Measurements from ENCODE around the gene EPB41L5.
"Not testable (repeated sequence)": the region's sequence is repeated elsewhere in the genome, so short reads cannot be mapped to it uniquely, and the experiment has no call there.

Gene EPB41L5

DNA sequence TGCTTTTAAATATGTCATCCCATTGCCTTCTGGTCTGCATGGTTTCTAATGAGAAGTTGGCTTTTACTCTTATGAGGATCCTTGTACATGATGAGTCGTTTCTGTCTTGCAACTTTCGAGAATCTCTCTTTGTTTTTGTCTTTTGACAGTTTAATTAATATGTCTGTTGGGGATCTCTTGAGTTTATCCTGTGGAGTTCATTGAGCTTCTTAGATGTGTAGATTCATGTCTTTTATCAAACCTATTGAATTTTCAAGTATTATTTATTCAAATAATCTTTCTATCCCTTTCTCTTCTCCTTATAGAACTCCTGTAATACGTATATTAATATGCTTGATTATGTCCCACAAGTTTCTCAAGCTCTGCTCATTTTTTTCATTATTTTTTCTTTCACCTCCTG lies 142.4 kb downstream of the EPB41L5 start:
- DNase-seq, result no peak
- ATAC-seq (replicated peaks), result no peak
- no peaks in the 10 kb centered on the region for H3K4me1 Mint-ChIP-seq
- peaks cover 0 to 13% of the 10 kb centered on the region in 2 donors for H3K9me3 Mint-ChIP-seq
- H3K27ac Mint-ChIP-seq, result no peak overlapping the region
- H3K36me3 Mint-ChIP-seq, result peaks cover 32 to 45% of the 10 kb centered on the region in 2 donors
- no peak overlapping the region for H3K4me3 Mint-ChIP-seq
- H3K27me3 Mint-ChIP-seq, result no peaks in the 10 kb centered on the region

DNA sequence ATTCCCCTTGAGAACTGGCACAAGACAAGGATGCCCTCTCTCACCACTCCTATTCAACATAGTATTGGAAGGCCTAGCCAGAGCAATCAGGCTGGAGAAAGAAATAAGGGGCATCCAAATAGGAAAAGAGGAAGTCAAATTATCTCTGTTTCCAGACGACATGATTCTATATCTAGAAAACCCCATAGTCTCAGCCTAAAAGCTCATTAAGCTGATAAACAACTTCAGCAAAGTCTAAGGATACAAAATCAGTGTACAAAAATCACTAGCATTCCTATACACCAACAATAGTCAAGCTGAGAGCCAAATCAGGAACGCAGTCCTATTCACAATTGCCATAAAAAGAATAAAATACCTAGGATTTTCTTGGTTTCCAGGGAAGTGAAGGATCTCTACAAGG lies 145.8 kb downstream of the EPB41L5 start:
- not testable (repeated sequence) for H3K4me3 Mint-ChIP-seq; DNase-seq; H3K9me3 Mint-ChIP-seq; H3K27ac Mint-ChIP-seq; H3K27me3 Mint-ChIP-seq; ATAC-seq (replicated peaks); H3K4me1 Mint-ChIP-seq
- peaks cover 27 to 32% of the 10 kb centered on the region in 2 donors for H3K36me3 Mint-ChIP-seq

DNA sequence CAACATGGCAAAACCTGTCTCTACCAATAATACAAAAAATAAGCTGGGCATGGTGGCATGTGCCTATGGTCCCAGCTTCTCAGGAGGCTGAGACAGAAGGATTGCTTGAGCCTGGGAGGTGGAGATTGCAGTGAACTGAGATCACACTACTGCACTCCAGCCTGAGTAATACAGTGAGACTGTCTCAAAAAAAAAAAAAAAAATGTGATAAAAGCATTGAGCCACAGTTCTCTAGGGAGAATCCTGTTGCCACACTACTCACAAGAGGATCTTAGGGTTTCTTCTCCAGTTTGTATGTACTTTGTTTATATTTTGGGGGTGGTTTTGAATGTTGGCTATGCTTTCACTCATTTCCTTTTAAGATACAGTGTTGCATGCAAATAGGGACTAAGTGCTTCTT lies 148.3 kb downstream of the EPB41L5 start:
- ATAC-seq (replicated peaks), result peak in 1 of 2 donors; percentile 49
- no peak overlapping the region for H3K4me3 Mint-ChIP-seq
- no peak for DNase-seq
- H3K4me1 Mint-ChIP-seq, result peaks cover 0 to 6% of the 10 kb centered on the region in 2 donors
- H3K9me3 Mint-ChIP-seq, result peaks cover 0 to 5% of the 10 kb centered on the region in 2 donors
- H3K36me3 Mint-ChIP-seq, result peaks cover 20% of the 10 kb centered on the region in 2 donors
- no peak overlapping the region for H3K27ac Mint-ChIP-seq
- H3K27me3 Mint-ChIP-seq, result no peaks in the 10 kb centered on the region

DNA sequence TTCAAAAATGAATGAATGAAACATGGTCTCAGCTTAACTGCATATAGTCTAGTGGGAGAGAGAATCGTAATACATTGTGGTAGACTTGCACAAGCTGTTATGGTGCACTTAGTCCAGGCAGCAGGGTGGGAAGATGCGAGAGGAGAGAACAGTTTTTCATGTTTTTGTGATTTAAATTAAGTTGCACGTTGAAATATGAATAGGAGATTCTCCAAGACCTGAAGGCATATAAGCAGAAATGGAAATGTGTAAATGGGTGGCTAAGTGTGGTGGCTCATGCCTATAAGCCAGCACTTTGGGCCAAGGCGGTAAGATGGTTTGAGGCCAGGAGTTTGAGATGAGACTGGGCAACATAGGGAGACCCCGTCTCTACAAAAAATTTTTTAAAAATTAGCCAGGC lies 149.8 kb downstream of the EPB41L5 start:
- H3K27ac Mint-ChIP-seq, result no peak overlapping the region
- DNase-seq (no peak), ATAC-seq (replicated peaks) (no peak)
- H3K36me3 Mint-ChIP-seq, result peaks cover 8 to 13% of the 10 kb centered on the region in 2 donors
- no peaks in the 10 kb centered on the region for H3K27me3 Mint-ChIP-seq
- H3K9me3 Mint-ChIP-seq, result no peaks in the 10 kb centered on the region
- peaks cover 0 to 6% of the 10 kb centered on the region in 2 donors for H3K4me1 Mint-ChIP-seq
- H3K4me3 Mint-ChIP-seq, result no peak overlapping the region

DNA sequence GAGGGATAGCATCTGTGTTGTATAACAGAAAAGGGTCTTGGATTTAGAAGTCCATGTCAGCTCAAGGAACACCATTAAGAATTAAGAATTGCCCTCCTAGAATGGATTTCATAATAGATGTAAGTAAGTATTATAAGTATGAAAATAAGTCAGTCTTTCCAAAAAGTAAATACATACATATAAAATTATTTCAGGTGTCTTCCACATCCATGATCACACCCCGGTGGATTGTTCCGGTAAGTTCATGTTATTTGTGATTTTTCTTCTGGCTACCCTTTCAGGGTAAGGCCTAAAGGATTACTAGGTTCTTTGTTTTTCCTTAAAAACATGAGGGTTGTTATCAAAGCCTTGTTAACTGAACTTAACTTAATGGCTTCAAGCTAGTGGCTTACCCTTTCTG lies 154.4 kb downstream of the EPB41L5 start:
- ATAC-seq (replicated peaks) (no peak), DNase-seq (no peak)
- no peak overlapping the region for H3K4me3 Mint-ChIP-seq
- no peak overlapping the region for H3K27ac Mint-ChIP-seq
- H3K27me3 Mint-ChIP-seq, result no peaks in the 10 kb centered on the region
- H3K36me3 Mint-ChIP-seq, result peaks cover 15 to 20% of the 10 kb centered on the region in 2 donors
- peaks cover 0 to 4% of the 10 kb centered on the region in 2 donors for H3K9me3 Mint-ChIP-seq
- no peaks in the 10 kb centered on the region for H3K4me1 Mint-ChIP-seq

DNA sequence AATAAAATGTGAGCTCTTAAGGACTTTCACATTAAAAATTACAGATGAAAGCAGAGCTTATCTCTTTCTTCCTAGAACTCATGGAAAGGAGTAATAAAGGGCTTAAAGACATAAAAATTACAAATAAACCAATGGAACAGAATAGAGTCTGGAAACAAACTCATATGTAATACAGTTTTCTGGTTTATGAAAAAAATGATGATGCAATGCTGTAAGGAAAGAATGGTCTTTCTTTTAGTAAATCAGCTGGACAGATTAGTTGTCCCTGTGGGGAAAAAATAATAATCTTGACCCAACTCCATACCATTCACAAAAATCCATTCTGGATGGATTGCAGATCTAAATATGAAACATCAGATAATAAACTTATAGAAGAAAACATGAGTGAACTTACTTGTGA lies 156.1 kb downstream of the EPB41L5 start:
- DNase-seq, result no peak
- ATAC-seq (replicated peaks), result no peak
- Mint-ChIP-seq H3K9me3 (peaks cover 0 to 4% of the 10 kb centered on the region in 2 donors), H3K4me3 (no peak overlapping the region), H3K4me1 (no peaks in the 10 kb centered on the region), H3K36me3 (peaks cover 11 to 16% of the 10 kb centered on the region in 2 donors), H3K27me3 (no peaks in the 10 kb centered on the region), H3K27ac (no peak overlapping the region)

DNA sequence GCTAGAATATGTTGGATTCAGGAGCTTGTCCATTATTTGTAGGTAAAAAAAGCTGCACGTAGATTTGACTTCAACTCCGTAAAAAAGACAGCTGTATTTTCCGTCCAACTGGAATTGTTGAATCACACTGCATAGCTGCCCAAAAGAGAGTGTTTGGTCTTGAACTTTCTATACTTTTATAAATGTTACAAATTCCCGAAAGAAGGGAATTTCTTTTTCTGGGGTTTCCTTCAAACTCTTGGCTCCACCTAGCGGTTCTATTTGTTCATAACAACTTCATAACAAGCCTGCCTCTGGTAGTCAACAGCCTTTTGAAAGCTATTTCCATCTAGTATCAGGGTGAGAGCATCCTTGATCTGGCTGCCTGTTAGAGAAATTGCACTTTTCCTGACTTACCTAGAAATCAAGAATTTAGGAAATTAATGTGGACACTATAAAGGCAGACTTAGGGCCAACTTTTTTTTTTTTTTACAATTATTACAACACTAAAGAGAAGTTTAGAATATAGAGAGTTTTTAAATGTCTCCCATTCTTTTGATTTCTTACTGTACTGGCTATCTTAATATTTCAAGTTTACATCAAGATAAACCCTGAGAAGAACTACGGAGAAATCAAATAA lies 162.2 kb downstream of the EPB41L5 start:
- Mint-ChIP-seq H3K27me3 (no peaks in the 10 kb centered on the region), H3K27ac (no peak overlapping the region), H3K4me1 (peaks cover 17 to 29% of the 10 kb centered on the region in 2 donors), H3K9me3 (no peaks in the 10 kb centered on the region), H3K36me3 (peaks cover 3 to 4% of the 10 kb centered on the region in 2 donors), H3K4me3 (no peak overlapping the region)
- ATAC-seq (replicated peaks), result no peak
- DNase-seq, result no peak

DNA sequence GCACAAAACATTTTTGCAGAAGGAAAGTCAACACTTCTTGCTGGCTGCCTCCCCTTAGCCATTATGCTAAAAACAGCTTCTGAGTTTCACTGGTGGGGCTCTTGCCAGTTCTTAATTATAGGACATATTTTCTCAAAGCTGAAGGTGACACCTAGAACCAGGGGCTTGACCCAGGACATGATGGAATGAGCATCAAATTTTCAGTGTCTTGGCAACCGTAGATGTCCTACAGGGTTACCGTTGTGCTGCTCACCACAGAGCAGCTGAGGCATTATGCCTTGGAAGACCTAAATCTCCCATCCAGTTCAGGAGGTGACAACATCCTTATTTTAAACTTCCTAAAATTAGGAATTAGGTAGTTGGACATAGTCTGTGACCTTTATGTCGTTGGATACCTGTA lies 163.6 kb downstream of the EPB41L5 start:
- DNase-seq (no peak), ATAC-seq (replicated peaks) (no peak)
- Mint-ChIP-seq H3K9me3 (no peaks in the 10 kb centered on the region), H3K27ac (peak overlapping the region; percentile 97), H3K36me3 (peaks cover 4 to 5% of the 10 kb centered on the region in 2 donors), H3K4me3 (peak overlapping the region; percentile 95 to 96), H3K4me1 (peaks cover 20 to 33% of the 10 kb centered on the region in 2 donors), H3K27me3 (no peaks in the 10 kb centered on the region)

DNA sequence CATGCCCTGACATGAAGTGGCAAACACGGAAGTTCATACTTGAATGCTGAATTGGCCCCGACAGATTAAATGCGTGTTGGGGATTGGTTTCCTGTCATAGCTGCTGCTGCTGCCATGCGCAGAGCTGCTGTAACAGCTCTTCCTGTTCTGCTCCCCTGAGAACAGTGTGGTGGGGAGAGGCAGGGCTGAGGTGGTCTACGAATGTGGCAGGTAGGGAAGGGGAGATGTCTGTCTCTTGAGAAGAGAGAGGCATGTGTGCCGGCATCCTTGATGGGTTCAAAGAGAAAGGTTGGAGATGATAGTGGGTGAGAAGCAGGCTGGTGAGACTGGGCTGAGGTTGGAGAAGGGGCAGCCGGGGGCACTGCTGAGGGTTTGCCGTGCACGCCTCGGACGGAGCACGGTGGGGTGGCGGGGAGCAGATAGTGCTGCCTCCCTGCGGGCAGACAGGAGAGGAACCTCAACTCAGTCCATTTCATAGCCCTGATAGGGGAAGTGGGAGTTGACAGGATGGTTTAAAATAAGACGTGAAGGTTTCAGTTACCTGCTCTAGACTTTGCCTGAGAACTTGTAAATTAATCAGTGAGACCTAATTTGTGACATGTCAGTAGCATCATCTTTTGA lies 164.2 kb downstream of the EPB41L5 start:
- ATAC-seq (replicated peaks) (peak; percentile 96 to 97), DNase-seq (peak; percentile 84)
- H3K4me3 Mint-ChIP-seq, result peak overlapping the region; percentile 95 to 96
- peak overlapping the region; percentile 97 for H3K27ac Mint-ChIP-seq
- H3K4me1 Mint-ChIP-seq, result peaks cover 26 to 39% of the 10 kb centered on the region in 2 donors
- H3K36me3 Mint-ChIP-seq, result peaks cover 10% of the 10 kb centered on the region in 2 donors
- no peaks in the 10 kb centered on the region for H3K9me3 Mint-ChIP-seq
- H3K27me3 Mint-ChIP-seq, result no peaks in the 10 kb centered on the region

DNA sequence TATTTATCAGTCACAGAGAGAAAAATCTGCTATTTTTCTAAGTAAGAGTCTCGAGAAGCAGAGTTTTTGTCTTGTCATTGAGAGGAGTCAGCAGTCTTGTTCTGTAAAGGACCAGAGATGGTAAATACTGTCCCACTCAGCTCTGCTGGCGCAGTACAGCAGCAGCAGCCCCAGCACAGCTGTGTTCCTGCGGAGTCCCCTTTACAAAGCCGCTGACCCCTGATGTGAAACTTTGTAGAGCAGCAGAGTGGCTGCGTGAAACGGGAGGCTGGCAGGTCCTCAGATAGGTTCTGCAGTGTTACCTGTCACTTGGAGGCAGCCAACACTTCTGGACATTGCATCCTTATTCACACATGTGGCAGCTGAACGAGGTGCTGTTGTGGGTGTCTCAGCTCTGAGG lies 165.1 kb downstream of the EPB41L5 start:
- Mint-ChIP-seq H3K4me1 (peaks cover 29 to 46% of the 10 kb centered on the region in 2 donors), H3K4me3 (peak overlapping the region; percentile 29 to 62), H3K27ac (peak overlapping the region; percentile 60)

DNA sequence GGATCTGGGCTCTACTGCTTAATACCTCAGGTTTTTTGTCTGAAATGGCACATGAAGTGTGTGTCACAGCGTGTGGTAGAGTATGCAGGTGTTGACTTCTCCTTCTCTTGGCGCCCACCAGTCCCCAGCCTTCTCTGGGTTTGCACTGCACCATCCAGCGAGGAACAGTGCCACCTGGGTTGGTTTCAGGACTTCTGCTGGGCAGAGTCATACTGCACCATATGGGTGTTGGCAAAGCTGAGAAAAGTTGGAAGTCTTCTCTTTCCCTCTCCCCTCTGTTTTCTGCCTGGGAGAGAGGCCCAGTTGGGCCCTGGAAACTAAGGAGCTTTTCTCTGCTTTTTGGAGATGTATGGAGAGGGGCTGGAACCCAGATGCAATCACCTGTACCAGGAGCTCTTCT lies 166.5 kb downstream of the EPB41L5 start:
- H3K4me1 Mint-ChIP-seq, result peaks cover 29 to 53% of the 10 kb centered on the region in 2 donors
- ATAC-seq (replicated peaks) (no peak), DNase-seq (no peak)
- no peaks in the 10 kb centered on the region for H3K9me3 Mint-ChIP-seq
- peak overlapping the region; percentile 25 for H3K27ac Mint-ChIP-seq
- peaks cover 11 to 17% of the 10 kb centered on the region in 2 donors for H3K36me3 Mint-ChIP-seq
- no peaks in the 10 kb centered on the region for H3K27me3 Mint-ChIP-seq
- H3K4me3 Mint-ChIP-seq, result no peak overlapping the region

More for the DNA sequence above, 165.1 kb downstream of the EPB41L5 start:
- Mint-ChIP-seq H3K27me3 (no peaks in the 10 kb centered on the region), H3K36me3 (peaks cover 11 to 12% of the 10 kb centered on the region in 2 donors), H3K9me3 (no peaks in the 10 kb centered on the region)
- DNase-seq (no peak), ATAC-seq (replicated peaks) (no peak)

DNA sequence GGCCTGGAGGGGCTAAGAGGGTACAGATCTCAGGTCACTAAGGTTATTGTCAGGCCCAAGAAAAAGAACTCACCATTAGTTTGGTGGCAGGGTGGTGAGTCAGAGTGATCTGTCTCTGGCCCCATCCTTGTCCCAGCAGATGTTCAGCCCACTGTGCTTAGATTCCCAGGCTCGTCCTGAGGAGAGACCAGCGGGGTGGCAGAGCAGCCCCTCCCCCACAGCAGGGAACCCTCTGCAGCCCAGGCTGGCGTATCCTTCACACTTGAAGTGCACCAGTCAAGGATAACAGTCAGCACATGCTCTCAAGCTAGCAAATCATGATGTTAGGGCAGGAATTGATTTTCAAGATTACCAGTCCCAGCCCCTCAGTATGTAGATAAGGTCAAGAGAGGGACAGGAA lies 167.2 kb downstream of the EPB41L5 start:
- DNase-seq (no peak), ATAC-seq (replicated peaks) (no peak)
- Mint-ChIP-seq H3K4me1 (peaks cover 29 to 53% of the 10 kb centered on the region in 2 donors), H3K4me3 (no peak overlapping the region), H3K9me3 (no peaks in the 10 kb centered on the region), H3K27ac (no peak overlapping the region), H3K27me3 (no peaks in the 10 kb centered on the region), H3K36me3 (peaks cover 12 to 18% of the 10 kb centered on the region in 2 donors)

DNA sequence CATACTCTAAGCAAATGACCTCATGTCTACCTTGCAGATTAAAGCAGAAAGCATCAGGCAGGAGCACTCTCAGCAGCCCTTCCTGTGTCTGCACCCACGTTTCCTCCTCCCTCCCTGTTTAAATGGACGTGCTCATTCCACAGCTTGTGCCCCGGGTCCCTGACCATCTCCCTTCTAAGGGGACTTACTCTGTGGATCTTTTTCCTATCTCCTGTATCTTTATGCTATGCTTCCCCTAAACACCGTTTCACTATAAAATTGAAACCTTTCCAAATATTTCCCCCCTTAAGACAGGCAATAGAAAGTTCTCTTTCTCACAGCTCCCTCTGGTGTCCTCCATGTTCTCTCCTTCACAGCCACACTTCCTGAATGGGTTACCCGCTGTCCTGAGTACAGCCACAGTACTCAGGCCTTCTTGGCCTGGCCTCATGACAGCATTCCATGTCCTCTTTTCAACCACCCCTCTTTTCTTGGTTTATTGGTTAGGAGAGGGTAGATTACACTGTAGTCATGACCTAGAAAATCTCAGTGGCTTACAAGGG lies 169.2 kb downstream of the EPB41L5 start:
- peaks cover 17 to 22% of the 10 kb centered on the region in 2 donors for H3K36me3 Mint-ChIP-seq
- H3K4me3 Mint-ChIP-seq, result peak overlapping the region in 1 of 2 donors; percentile 69
- ATAC-seq (replicated peaks) (no peak), DNase-seq (no peak)
- no peaks in the 10 kb centered on the region for H3K27me3 Mint-ChIP-seq
- H3K4me1 Mint-ChIP-seq, result peaks cover 28 to 50% of the 10 kb centered on the region in 2 donors
- H3K27ac Mint-ChIP-seq, result peak overlapping the region; percentile 64
- H3K9me3 Mint-ChIP-seq, result no peaks in the 10 kb centered on the region

DNA sequence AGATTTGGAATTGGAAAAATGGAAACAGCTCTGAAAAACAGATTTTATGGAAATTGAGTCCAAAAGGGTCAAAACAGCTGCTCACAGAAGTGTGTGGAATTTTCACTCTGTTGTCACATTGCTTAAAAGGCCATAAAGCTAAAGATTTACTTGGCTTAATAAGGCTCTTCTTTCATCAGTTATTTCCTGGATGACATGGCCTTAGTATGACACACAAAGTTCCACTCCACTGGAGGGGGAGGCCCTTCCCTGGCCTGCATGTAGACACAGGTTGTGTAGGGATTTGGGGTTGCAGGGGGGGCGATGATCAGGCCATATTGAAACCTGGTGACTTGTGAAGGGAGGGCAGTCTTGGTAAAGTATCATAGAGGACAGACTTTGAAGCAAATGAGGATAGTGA lies 176.3 kb downstream of the EPB41L5 start:
- H3K36me3 Mint-ChIP-seq, result peaks cover 12 to 19% of the 10 kb centered on the region in 2 donors
- peaks cover 11 to 13% of the 10 kb centered on the region in 2 donors for H3K9me3 Mint-ChIP-seq
- H3K27ac Mint-ChIP-seq, result no peak overlapping the region
- H3K4me1 Mint-ChIP-seq, result no peaks in the 10 kb centered on the region
- H3K4me3 Mint-ChIP-seq, result no peak overlapping the region
- no peaks in the 10 kb centered on the region for H3K27me3 Mint-ChIP-seq
- DNase-seq (no peak), ATAC-seq (replicated peaks) (no peak)

DNA sequence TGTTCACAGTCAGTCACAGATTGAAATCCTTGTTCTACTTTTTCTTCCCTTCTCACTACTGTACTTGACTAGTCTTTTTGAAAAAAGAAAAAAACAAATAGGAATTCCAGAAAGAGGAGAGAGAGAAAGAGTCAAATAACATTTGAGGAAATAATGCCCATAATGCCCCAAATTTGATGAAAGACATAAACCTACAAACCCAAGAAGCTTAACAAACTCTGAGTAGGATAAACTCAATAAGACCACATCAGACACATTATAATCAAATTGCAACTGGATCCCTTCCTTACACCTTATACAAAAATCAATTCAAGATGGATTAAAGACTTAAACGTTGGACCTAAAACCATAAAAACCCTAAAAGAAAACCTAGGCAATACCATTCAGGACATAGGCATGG lies 179.4 kb downstream of the EPB41L5 start:
- Mint-ChIP-seq H3K9me3 (peaks cover 16 to 19% of the 10 kb centered on the region in 2 donors), H3K4me3 (no peak overlapping the region), H3K27me3 (no peaks in the 10 kb centered on the region), H3K36me3 (peaks cover 7 to 17% of the 10 kb centered on the region in 2 donors), H3K27ac (no peak overlapping the region), H3K4me1 (no peaks in the 10 kb centered on the region)
- ATAC-seq (replicated peaks) (no peak), DNase-seq (no peak)
